ENCODE results near the gene FBXO41.

The FBXO41 gene

GRCh38 chr2:73260338-73260984, 23.8 kb downstream of the FBXO41 start:
- DNase-seq = no peak

DNA sequence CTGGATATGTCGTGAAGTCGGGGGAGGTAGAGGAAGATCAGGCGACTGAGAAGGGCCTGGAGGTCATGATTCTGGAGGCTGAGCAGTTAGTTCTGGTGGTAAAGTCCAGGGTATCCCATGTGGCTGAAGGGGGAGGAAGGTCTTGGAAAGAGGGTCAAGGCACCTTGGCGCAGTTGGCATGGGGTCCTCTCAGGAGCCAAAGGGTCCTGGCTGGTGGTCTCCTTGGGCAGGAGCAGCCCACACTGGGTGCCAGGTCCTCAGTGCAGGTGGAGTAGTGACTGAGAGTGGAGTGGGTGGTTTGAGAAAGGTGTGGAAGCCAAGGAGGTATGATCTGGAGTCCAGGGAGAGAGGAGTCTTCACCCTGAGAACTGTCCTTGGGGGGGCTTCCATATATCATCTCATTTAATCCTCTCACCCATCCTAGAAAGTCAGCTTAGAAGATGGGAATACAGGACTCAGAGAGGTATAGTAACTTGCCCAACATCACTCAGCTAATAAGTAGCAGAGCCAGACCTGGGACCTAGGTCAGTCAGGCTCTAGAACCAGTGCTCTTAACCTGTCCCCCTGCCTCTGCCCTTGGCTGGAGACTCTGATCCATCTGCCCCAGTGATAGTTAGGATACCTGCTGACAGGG, 24.5 kb downstream of the FBXO41 start:
- DNase-seq = no peak

GRCh38 chr2:73259276-73259675, 25.0 kb downstream of the FBXO41 start:
- no peak for DNase-seq

DNA sequence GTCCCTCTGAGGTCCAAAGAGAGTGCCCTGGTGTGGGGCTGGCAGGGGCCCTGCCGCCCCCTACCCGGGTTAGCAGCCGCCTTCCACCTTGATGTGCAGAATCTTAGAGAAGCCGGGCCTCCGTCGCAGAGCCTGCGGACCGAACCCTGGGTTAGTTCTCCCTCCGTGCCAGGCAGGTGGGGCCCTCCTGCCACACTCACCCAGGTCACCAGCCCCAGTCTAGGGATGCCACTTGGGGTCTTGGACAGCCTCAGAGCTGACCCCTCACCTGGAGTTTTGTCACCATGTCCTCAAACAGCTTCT, 25.4 kb downstream of the FBXO41 start:
- DNase-seq = no peak

DNA sequence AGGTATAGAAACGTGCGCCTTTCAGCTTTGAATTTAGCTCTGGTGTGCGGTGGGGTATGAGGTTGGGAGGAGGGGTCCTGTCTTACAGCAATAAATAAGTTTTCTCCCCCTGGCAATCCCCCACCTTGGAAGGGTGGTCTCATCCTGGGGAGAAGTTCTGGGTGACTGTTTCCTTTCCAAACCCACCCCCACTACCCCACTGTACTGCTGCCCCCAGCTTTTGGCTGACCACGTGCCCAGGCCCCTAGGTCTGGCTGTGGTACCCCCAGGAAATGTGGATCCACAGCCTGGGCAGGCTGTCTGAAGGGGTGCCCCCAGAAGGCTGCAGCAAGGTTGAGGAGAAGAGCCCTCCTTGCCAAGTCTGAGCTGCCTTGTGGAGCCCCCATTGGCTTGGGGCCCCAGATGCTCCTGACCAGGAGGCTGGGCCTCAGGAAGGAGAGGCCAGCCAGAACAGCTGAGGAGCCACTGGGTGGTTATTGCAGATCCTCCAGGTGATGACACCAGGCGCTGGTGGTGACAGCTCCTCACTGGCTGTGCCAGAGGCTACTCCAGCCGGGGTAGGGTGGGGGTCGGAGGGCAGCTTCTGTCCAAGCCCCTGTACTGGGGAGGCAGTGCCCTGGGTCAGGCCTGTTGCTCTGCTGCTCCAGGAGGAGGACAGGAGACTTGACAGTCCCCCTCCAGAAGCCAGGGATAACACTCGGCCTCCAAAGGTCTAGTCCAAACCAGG, 25.9 kb downstream of the FBXO41 start:
- no peak for DNase-seq

- DNase-seq = no peak
These were observed 26.7 kb downstream of the FBXO41 start for GRCh38 chr2:73257425-73258125.

DNA sequence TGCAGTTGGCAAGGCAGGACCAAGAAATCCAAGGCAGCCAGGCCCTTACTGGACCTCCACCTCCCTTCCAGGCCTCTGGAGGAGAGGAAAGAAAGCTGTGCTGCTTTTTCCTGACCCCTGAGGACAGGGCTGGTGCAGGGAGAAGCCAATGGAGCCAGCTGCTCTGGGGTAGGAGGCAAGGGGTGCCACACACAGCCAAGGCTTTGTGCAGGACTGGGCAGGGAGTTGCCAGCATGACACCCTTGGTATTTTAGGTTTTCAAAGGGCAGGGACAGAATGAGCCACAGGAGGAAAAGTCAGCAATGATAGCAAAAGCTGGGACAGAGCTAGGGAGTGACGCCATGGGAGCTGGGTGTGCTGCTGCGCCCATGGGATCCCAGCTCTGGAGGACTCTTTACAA, 27.3 kb downstream of the FBXO41 start:
- DNase-seq = no peak

GRCh38 chr2:73256618-73256922, 27.7 kb downstream of the FBXO41 start:
- no peak for DNase-seq

- no peak for DNase-seq
These were observed 28.2 kb downstream of the FBXO41 start for GRCh38 chr2:73255907-73256617.

DNA sequence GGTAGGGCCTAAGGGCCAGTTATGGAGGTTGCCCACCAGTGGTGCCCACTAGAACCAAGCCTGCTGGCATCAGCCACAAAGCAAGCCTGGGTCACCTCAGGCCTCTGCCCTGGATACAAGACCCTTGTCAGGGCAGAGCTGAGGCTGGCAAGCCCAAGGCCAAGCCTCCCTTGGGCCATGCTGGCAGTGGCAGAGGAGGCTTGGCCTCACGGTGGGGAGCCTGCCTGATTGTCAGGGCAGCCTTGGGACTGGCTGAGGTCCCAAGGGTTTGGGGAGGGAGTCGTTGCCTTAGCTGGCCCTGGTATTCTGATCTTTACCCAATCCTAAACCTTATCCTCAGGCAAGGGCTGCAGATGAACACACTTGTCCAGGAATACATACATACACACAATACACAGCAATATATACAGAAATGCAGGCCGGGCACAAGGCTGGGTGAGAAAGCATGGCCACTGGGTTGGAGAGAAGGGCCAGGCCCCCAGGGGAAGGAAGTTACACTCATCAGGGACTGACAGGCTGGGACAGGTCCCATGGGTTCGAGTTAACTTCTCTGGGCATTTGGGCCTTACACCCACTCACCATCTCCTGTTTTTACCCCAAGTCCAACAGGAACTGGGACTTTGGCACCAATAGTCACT, 29.2 kb downstream of the FBXO41 start:
- no peak for DNase-seq

- no peak for DNase-seq
These were observed 29.8 kb downstream of the FBXO41 start for GRCh38 chr2:73254343-73255006.

DNA sequence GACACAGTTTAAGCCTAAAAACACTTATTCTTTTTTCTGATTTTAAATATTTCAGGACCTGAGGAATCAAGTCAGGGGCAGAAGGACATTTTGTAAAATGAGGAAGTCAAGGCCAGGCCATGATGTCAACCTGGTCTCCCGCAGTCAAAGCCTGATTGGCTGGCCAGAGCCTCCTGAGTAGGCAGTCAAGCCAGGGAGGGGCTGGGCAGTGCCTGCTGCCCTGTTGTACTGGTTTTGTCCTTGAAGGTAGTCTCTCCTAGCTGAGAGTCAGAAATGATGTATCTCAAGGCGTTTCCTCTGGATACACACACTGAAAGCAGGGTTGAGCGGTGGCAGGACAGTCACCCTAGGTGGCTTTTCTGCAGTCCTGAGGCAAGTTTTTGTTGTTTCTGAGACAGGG, 30.4 kb downstream of the FBXO41 start:
- no peak for DNase-seq

- DNase-seq = no peak
These were observed 30.9 kb downstream of the FBXO41 start for GRCh38 chr2:73253400-73253799.

GRCh38 chr2:73252238-73253027, 31.8 kb downstream of the FBXO41 start:
- DNase-seq = no peak

GRCh38 chr2:73250872-73251846, 33.1 kb downstream of the FBXO41 start:
- no peak for DNase-seq

- DNase-seq = no peak
These were observed 34.6 kb downstream of the FBXO41 start for GRCh38 chr2:73249636-73250035.

DNA sequence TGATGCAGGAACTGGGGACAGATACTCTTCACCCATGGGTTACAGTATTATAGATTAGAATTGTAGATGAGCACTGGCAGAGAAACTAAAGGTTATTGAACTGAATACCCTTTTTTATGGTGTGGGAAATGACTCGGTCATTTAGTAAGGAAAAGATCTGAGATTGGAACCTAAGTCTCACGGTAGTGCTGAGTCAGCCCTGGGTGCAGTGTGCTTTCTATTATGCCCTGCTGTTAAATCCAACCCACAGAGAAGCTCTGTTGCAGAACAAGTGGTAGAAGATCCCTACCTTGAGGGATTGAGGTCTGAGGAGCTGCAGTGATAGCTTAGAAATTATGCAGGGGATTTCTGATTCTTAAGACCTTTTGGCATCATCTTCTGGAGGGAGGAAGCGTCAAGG, 37.4 kb downstream of the FBXO41 start:
- no peak for DNase-seq

- no peak for DNase-seq
These were observed 39.7 kb downstream of the FBXO41 start for GRCh38 chr2:73244580-73244979.

DNA sequence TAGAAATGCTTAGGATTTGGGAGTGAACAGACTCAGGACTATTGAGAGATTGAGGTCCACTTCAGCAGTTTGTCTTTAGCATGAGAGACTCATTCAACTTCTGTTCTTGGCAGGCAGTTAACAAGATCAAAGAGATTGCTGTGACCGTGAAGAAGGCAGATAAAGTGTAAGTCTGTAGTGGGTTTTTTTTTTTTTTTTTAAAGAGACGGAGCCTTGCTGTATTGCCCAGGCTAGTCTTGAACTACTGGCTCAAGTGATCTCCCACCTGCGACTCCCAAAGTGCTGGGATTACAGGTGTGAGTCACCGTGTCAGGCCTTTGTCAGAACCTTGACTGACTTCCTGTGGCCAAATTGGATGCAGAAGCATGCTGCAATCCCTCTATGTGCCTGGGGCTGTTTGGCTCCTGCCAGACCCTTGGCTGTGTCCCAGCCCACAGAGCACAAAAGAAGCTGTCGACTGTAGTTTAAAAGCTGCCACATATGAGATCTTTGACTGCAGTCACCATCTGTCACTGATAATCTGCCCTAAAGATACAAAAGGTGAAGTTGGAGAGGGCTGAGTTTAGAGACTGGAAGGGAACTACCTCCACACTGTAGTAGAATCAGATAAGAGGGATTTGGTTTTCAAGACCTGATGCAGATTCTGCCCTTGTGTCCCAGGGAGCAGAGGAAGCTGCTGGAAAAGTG, 40.3 kb downstream of the FBXO41 start:
- no peak for DNase-seq

DNA sequence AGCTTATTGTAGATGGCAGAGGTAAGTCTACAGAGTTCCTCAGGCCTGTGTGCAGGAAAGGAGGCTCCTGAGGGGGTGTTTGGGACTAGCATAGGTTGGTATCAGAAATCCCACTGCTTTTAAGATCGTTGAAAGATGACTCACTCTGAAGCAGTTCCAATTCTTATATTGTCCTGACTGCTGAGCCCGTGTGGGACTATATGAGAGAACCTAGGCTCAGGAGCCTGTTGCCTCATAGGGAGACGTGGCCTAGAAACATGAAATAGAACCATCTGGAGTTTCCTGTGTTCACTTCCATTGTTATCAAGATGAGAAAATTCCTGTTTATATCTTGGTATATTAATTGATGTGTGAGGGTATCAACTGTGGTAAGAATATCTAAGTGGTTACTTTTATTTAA, 44.5 kb downstream of the FBXO41 start:
- DNase-seq = no peak

All from NCI-H774 (cell line).